GM15510 (cell line): ENCODE measurements around the gene ALDH3A2.

Experiments
- POLR2A ChIP-seq: IDR thresholded peaks from 3 replicates; pipeline ENCODE4 v1.6.1; 2011; ENCODE audit warnings: borderline replicate concordance; ENCODE audit not compliant: insufficient read length; ENCODE audit errors: extremely low read depth

ALDH3A2 gene

GRCh38 chr17:19714542-19715411 lies 66.2 kb downstream of the ALDH3A2 start:
- TF ChIP-seq POLR2A: no peak

GRCh38 chr17:19716108-19717030 lies 67.8 kb downstream of the ALDH3A2 start, which contains the start of gene SLC47A2:
Gene SLC47A2, minus strand, starts transcription at chr17:19716584. Its CDS starts 29 bp downstream, at chr17:19716555.
- TF ChIP-seq POLR2A: no peak

- TF ChIP-seq POLR2A: no peak
Observed at GRCh38 chr17:19717031-19717360, 68.4 kb downstream of the ALDH3A2 start.

- no peak for TF ChIP-seq POLR2A
Observed at GRCh38 chr17:19717411-19717908, 68.9 kb downstream of the ALDH3A2 start.

- TF ChIP-seq POLR2A: no peak
Observed at GRCh38 chr17:19718041-19718612, 69.6 kb downstream of the ALDH3A2 start.

- no peak for TF ChIP-seq POLR2A
Observed at GRCh38 chr17:19718613-19719354, 70.2 kb downstream of the ALDH3A2 start.

GRCh38 chr17:19719355-19720209 lies 71.0 kb downstream of the ALDH3A2 start:
- no peak for TF ChIP-seq POLR2A

GRCh38 chr17:19720210-19720475 lies 71.6 kb downstream of the ALDH3A2 start:
- TF ChIP-seq POLR2A: no peak

GRCh38 chr17:19720631-19721426 lies 72.3 kb downstream of the ALDH3A2 start:
- no peak for TF ChIP-seq POLR2A

- no peak for TF ChIP-seq POLR2A
Observed at GRCh38 chr17:19723964-19724363, 75.4 kb downstream of the ALDH3A2 start.

GRCh38 chr17:19724501-19725420 lies 76.2 kb downstream of the ALDH3A2 start:
- no peak for TF ChIP-seq POLR2A

GRCh38 chr17:19725486-19725885 lies 76.9 kb downstream of the ALDH3A2 start:
- no peak for TF ChIP-seq POLR2A
